Fibroblast of villous mesenchyme (primary cell): ENCODE results near the gene PTCRA. TPM values are rescaled to one million over a fixed set of nuclear protein-coding genes. Genes with fewer than 3 reads are reported as not detected.
"Not testable (repeated sequence)": the region's sequence is repeated elsewhere in the genome, so short reads cannot be mapped to it uniquely, and the experiment has no call there.

Experiments
- DNase-seq: peaks from one replicate; pipeline ENCODE4 v3.0.0-alpha.2; 2010; ENCODE audit warnings: low read depth
- H3K4me3 ChIP-seq: 2 replicates; pipeline ENCODE4 v1.5.1; 2011; ENCODE audit warnings: low read depth, mild to moderate bottlenecking, low read length
- total RNA-seq: library from RNA; depleted of rRNA; stranded (reverse); fragments of >200 nt; gene quantifications from 2 replicates; pipeline ENCODE4 v1.2.3, GENCODE V29; 2012
- TF ChIP-seq, protein P1 (sequence below): IDR thresholded peaks from 2 replicates; pipeline ENCODE4 v1.5.1; 2012; ENCODE audit warnings: low read depth, mild to moderate bottlenecking, low read length; ENCODE audit not compliant: insufficient read depth

PTCRA gene
- total RNA-seq, 1 donor, result not detected

DNA sequence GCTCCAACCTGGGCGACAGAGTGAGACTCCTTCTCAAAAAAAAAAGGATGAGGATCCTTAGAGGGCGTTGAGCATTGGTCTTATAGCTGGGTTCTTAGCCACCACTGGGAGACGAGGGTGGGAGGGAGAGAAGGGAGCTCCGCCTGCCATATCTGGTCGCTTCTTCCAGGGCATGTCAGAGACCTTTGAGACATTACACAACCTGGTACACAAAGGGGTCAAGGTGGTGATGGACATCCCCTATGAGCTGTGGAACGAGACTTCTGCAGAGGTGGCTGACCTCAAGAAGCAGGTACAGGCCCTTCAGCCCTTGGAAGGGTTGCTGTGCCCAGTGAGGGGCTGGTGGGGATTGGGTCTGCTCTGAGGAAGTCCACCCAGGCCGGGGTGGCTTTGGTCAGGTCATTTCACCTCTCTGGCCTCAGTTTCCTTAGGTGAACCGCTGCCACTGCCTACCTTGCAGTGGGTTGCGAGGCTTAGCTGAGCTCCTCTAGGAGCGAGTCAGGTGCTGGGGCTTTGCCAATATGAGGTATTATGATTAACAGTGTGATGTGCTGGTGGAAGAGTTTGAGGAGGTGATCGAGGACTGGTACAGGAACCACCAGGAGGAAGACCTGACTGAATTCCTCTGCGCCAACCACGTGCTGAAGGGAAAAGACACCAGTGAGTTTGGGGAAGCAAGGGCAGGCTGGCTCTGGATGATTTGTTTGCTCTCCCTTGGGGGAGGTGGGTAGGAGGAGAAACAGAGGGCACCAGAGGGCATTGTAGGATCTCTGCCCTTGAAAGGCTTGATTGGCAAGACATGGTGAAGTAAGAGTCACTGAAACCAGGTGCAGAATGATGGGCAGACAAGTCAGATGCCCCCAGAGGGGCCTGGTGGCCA lies 21.9 kb downstream of the PTCRA start:
- no peak overlapping the region for H3K4me3 ChIP-seq
- DNase-seq, result no peak
- TF ChIP-seq, protein P1, sequence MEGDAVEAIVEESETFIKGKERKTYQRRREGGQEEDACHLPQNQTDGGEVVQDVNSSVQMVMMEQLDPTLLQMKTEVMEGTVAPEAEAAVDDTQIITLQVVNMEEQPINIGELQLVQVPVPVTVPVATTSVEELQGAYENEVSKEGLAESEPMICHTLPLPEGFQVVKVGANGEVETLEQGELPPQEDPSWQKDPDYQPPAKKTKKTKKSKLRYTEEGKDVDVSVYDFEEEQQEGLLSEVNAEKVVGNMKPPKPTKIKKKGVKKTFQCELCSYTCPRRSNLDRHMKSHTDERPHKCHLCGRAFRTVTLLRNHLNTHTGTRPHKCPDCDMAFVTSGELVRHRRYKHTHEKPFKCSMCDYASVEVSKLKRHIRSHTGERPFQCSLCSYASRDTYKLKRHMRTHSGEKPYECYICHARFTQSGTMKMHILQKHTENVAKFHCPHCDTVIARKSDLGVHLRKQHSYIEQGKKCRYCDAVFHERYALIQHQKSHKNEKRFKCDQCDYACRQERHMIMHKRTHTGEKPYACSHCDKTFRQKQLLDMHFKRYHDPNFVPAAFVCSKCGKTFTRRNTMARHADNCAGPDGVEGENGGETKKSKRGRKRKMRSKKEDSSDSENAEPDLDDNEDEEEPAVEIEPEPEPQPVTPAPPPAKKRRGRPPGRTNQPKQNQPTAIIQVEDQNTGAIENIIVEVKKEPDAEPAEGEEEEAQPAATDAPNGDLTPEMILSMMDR, result no peak

DNA sequence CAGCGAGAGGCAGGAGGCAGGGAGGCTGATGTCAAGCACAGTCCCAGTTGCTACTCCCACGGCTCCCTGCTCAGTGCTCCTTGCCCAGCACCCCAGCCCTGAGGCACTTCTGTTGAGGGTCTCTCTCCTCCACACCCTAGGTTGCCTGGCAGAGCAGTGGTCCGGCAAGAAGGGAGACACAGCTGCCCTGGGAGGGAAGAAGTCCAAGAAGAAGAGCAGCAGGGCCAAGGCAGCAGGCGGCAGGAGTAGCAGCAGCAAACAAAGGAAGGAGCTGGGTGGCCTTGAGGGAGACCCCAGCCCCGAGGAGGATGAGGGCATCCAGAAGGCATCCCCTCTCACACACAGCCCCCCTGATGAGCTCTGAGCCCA lies 22.6 kb downstream of the PTCRA start:
- no peak for DNase-seq
- TF ChIP-seq, protein P1, result no peak

DNA sequence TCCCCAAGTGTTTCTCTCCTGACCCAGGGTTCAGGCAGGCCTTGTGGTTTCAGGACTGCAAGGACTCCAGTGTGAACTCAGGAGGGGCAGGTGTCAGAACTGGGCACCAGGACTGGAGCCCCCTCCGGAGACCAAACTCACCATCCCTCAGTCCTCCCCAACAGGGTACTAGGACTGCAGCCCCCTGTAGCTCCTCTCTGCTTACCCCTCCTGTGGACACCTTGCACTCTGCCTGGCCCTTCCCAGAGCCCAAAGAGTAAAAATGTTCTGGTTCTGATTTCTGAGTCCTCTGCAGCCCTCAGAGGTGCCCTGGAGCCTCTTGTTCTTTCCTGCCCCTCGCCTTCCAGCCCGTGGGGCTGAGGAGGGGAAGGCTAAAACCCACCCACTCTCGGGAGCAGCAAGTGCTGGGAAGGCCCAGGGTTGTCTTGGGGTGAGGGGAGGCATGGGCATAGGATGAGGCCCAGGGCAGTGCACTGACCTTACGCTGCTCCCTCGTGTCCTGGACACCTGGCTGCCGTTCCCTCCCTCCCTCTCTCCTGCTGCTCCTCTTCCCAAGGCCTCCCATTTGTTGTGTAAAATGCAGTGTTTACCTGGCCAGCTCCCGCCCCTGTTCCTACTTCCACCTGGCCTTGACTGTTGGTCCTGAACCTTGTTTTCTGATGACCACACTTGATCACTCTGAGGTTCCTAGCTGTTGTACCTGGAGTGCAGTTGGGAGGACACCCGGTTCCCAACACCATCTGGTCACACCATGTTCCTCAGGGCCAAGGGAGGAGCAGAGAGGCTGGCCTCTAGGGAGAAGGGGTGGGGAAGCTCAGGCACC lies 23.3 kb downstream of the PTCRA start:
- DNase-seq, result no peak
- H3K4me3 ChIP-seq, result no peak overlapping the region
- TF ChIP-seq, protein P1, result no peak

More for the DNA sequence above, 22.6 kb downstream of the PTCRA start:
- H3K4me3 ChIP-seq, result no peak overlapping the region

DNA sequence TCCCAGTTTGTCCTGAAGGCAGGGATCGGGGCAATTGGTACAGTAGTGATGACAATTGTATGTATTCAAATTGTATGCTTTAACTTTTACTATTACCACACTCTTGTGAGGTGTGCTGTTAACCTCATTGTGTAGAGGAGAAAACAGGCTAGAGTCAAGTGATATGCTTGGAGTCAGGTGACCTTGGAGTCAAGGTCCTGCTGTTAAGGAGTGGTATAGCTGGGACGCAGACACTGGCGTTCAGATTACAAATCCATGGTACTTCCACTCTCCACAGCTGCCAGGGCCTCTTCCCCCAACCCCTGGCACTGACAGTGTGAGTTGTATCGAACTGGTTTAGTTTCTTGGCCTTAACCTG lies 23.9 kb downstream of the PTCRA start:
- no peak overlapping the region for H3K4me3 ChIP-seq
- no peak for DNase-seq
- TF ChIP-seq, protein P1, result no peak

DNA sequence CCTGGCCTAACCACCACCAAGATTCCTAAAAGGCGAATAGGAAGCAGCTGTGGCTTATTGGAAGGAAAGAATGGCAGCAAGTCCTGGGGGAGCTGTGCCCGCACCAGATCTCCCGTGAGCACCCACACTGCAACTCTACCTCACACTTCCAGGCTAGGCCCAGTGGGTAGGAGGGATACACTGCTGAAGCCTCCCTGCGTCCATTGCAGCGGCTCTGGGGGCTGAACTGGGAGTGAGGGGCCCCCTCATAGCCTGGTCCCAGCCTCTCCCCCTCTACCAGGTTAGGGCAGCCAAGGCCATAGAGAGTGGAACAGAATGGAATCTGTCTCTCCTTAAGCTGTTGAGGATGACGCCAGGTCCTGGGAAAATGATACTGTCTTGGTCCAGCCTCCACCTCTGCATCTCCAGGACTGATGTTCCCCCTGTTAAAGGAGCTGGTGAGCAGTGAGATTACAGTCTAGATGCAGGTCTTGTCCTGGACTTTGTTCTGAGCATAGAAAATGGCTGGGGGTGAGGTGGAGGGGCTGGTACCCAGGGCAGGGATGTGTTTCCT lies 24.7 kb downstream of the PTCRA start:
- no peak overlapping the region for H3K4me3 ChIP-seq
- DNase-seq, result no peak
- TF ChIP-seq, protein P1, result no peak

DNA sequence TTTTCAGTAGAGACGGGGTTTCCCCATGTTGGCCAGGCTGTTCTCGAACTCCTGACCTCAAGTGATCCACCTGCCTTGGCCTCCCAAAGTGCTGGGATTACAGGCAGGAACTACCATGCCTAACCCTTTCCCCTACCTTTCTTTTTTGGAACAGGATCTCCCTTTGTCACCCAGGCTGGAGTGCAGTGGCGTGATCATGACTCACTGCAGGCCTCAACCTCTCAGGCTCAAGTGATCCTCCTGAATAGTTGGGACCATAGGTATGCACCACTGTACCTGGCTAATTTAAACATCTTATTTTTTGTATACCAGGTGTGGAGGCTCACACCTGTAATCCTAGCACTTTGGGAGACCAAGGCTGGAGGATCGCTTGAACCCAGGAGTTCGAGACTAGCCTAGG lies 25.5 kb downstream of the PTCRA start:
- not testable (repeated sequence) for H3K4me3 ChIP-seq, DNase-seq

DNA sequence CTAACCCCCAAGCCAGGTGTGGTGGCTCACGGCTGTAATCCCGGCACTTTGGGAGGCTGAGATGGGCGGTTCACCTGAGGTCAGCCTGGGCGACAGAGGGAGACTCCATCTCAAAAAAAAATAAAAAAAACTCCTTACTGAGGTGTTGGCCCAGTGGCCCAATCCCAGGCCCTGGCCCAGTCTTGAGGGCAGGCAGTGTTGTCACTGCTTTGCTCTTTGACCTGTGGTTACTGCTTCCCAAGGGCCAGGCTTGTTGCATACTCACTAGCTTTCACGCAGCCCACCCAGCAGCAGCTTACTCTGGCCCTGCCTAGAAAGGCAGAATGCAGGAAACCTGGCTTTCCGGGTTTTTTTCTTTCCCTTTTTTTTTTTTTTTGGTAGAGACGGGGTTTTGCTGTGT lies 26.6 kb downstream of the PTCRA start:
- DNase-seq, result no peak
- H3K4me3 ChIP-seq, result no peak overlapping the region
- TF ChIP-seq, protein P1, result no peak
